Keratinocyte (primary cell): Measurements from ENCODE around the gene SLAIN2. TPM values are rescaled to one million over a fixed set of nuclear protein-coding genes. Genes with fewer than 3 reads are reported as not detected.
A peak's percentile ranks its signal among the peaks of the same experiment; 100 is the strongest.
"Not testable (repeated sequence)": the region's sequence is repeated elsewhere in the genome, so short reads cannot be mapped to it uniquely, and the experiment has no call there.

Source experiments
- DNase-seq: peaks from one replicate; pipeline ENCODE4 v3.0.0-alpha.2; 2011; ENCODE audit warnings: low read depth, missing footprints, low spot score
- FAIRE-seq: peaks from 2 replicates; lab custom pipeline; 2011; peaks lifted over from hg19 to GRCh38; lab: Jason Lieb, UNC
- H2AFZ ChIP-seq: 2 replicates; pipeline ENCODE4 v1.6.0; 2012; ENCODE audit warnings: low read length, control low read depth, inconsistent platforms; ENCODE audit not compliant: control insufficient read depth
- H3K27ac ChIP-seq: 2 replicates; pipeline ENCODE4 v1.5.1; 2011; ENCODE audit warnings: low read length; ENCODE audit not compliant: control insufficient read depth, insufficient read depth
- H3K27me3 ChIP-seq: 3 replicates; pipeline ENCODE4 v1.6.0; 2011; ENCODE audit warnings: low read length; ENCODE audit not compliant: control insufficient read depth, insufficient read depth; ENCODE audit errors: extremely low read depth
- H3K36me3 ChIP-seq, 2 experiments: 2 replicates in 1 of 2; 3 replicates in 1 of 2; pipeline ENCODE4 v1.5.1; 2011; ENCODE audit warnings: low read length in 2 of 2, mild to moderate bottlenecking in 1 of 2; ENCODE audit not compliant: control insufficient read depth in 2 of 2, insufficient read depth in 2 of 2; ENCODE audit errors: extremely low read depth in 1 of 2
- H3K4me1 ChIP-seq: 3 replicates; pipeline ENCODE4 v1.5.1; 2011; ENCODE audit warnings: low read length; ENCODE audit not compliant: control insufficient read depth, insufficient read depth; ENCODE audit errors: extremely low read depth
- H3K4me2 ChIP-seq: 3 replicates; pipeline ENCODE4 v1.6.0; 2011; ENCODE audit warnings: low read depth, low read length; ENCODE audit not compliant: control insufficient read depth, insufficient read depth; ENCODE audit errors: extremely low read depth
- H3K4me3 ChIP-seq, 3 experiments: fragments of 200-600 bp in 1 of 3; sonication (generic) in 1 of 3; 2 replicates in 2 of 3; 3 replicates in 1 of 3; pipeline ENCODE4 v1.5.1; 2011 to 2016; ENCODE audit warnings: low read length in 3 of 3, mild to moderate bottlenecking in 3 of 3, control low read depth in 2 of 3, inconsistent platforms in 1 of 3, low read depth in 1 of 3, mixed read lengths in 1 of 3, mixed run types in 1 of 3, moderate library complexity in 1 of 3; ENCODE audit not compliant: control insufficient read depth in 2 of 3, insufficient read depth in 2 of 3; ENCODE audit errors: extremely low read depth in 1 of 3
- H3K79me2 ChIP-seq: 2 replicates; pipeline ENCODE4 v1.6.0; 2012; ENCODE audit warnings: low read length; ENCODE audit not compliant: control insufficient read depth, insufficient read depth
- H3K9ac ChIP-seq: 3 replicates; pipeline ENCODE4 v1.6.0; 2011; ENCODE audit warnings: low read length; ENCODE audit not compliant: control insufficient read depth, insufficient read depth; ENCODE audit errors: extremely low read depth
- H3K9me1 ChIP-seq: 3 replicates; pipeline ENCODE4 v1.6.0; 2011; ENCODE audit warnings: low read length; ENCODE audit not compliant: control insufficient read depth, insufficient read depth; ENCODE audit errors: extremely low read depth
- H3K9me3 ChIP-seq: 2 replicates; pipeline ENCODE4 v1.5.1; 2012; ENCODE audit warnings: low read depth, low read length; ENCODE audit not compliant: control insufficient read depth
- H4K20me1 ChIP-seq: 3 replicates; pipeline ENCODE4 v1.6.0; 2011; ENCODE audit warnings: low read length; ENCODE audit not compliant: control insufficient read depth, insufficient read depth; ENCODE audit errors: extremely low read depth
- EZH2 ChIP-seq: IDR thresholded peaks from one replicate; pipeline ENCODE4 v1.6.1; 2012; ENCODE audit warnings: inconsistent platforms, mild to moderate bottlenecking, low read length, moderate library complexity
- dilution Hi-C: fragments of 300-500 bp; cut with MboI; formaldehyde crosslinking; loops from one replicate; pipeline ENCODE4 v1.7.0; 2020; ENCODE audit warnings: low sequenced_read_pairs; ENCODE audit not compliant: extremely low pct_ligation_motif_present
- polyA minus RNA-seq, 3 experiments: library from RNA; depleted of rRNA, polyadenylated mRNA; stranded (reverse); fragments of >200 nt; gene quantifications; 1 replicate in 1 of 3; 2 replicates in 1 of 3; 3 replicates in 1 of 3; pipeline ENCODE4 v1.2.3, GENCODE V29; 2011
- polyA plus RNA-seq, 5 experiments: library from polyadenylated mRNA; depleted of rRNA in 3 of 5; stranded (reverse) in 3 of 5; stranded (forward) in 1 of 5; unstranded in 1 of 5; fragments of >200 nt; gene quantifications; 1 replicate in 1 of 5; 2 replicates in 3 of 5; 3 replicates in 1 of 5; pipeline versions ENCODE4 v1.2.1 to v1.2.3, GENCODE V29; 2011 to 2012; ENCODE audit warnings: missing spikeins in 2 of 5, low read depth in 1 of 5, low replicate concordance in 1 of 5
- TF ChIP-seq, protein P1 (sequence below), 3 experiments: IDR thresholded peaks in 1 of 3; conservative IDR thresholded peaks in 1 of 3; optimal IDR thresholded peaks in 1 of 3; 2 replicates in 2 of 3; 3 replicates in 1 of 3; pipeline versions ENCODE3 to v1.5.1; 2011; ENCODE audit warnings: low read length in 3 of 3, mild to moderate bottlenecking in 3 of 3, moderate library complexity in 2 of 3, control low read depth in 1 of 3, inconsistent platforms in 1 of 3; ENCODE audit not compliant: insufficient read depth in 2 of 3; ENCODE audit errors: extremely low read depth in 1 of 3

The SLAIN2 gene
- polyA plus RNA-seq (57.0 to 72.4 TPM (median 69.1 TPM) in 3 replicates), polyA minus RNA-seq (45.3 to 69.1 TPM (median 46.9 TPM) in 3 replicates)
- 165 TPM for polyA plus RNA-seq (2011; ENCODE audit: low read depth)
- polyA plus RNA-seq (2011; cell fraction: cytosol; rRNA removed): 66.9 and 127 TPM in 2 replicates
- polyA plus RNA-seq (2011; cell fraction: nucleus; rRNA removed): 86.3 and 92.6 TPM in 2 replicates
- polyA plus RNA-seq (2012; ENCODE audit: low replicate concordance): 61.0 and 120 TPM in 2 replicates
- 22.8 TPM for polyA minus RNA-seq (2011; cell fraction: cytosol; rRNA and poly(A)+ RNA removed)
- 28.4 and 62.3 TPM in 2 replicates for polyA minus RNA-seq (2011; cell fraction: nucleus; rRNA and poly(A)+ RNA removed)

DNA sequence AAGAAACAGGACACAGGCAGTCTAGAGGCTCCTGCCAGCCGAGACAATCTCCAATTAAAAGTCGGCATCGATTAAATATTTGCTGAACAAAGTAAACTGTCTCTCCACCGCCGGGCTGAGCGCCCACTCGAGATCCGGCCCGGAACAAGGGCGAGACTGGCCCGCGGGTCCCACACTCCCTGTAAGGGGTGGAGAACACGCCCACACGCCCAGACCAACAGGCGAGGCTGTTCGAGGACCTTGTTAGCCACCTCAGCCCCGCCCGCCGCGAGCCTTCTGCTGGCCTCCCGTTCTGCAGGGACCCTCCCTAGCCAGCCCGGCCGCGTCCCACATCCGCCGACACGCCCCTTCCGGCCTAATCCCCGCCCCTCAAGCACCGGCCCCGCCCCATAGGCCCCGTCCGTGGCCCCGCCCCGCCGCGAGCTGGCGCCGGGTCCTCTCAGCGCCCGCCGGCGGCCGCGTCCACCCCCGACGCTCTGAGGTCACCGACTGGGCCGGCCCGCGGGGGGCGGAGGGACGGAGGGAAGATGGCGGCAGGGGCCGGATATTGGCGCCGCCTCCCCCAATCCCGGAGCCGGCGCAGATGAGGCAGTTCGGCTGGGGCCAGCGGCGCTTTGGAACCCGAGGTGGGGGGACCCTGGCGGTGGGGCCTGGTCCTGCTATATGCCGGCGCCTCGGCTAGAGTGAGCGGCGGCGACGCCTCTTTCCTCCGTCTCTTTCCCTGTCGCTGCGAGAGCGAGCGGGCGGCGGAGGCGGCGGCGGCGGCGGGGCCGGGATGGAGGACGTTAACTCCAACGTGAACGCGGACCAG is at the start of gene SLAIN2:
Gene SLAIN2 (plus strand): TSS at position 565 of the 811 bp plus-strand sequence. CDS start 211 bp downstream, at position 776.
- H3K4me1 ChIP-seq: peaks cover 55% of the 10 kb centered on the region

DNA sequence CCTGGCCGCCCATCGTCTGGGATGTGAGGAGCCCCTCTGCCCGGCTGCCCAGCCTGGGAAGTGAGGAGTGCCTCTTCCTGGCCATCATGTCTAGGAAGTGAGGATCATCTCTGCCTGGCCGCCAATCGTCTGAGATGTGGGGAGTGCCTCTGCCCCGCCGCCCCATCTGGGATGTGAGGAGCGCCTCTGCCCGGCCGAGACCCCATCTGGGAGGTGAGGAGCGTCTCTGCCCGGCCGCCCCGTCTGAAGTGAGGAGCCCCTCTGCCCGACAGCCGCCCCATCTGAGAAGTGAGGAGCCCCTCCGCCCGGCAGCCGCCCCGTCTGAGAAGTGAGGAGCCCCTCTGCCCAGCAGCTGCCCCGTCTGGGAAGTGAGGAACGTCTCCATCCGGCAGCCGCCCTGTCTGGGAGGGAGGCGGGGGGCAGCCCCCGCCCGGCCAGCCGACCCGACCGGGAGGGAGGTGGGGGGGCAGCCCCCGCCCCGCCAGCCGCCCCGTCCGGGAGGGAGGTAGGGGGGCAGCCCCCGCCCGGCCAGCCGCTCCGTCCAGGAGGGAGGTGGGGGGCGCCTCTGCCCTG is 49.0 kb upstream of the SLAIN2 start:
- H3K9me1 ChIP-seq, H4K20me1 ChIP-seq, H2AFZ ChIP-seq, H3K36me3 ChIP-seq, H3K27me3 ChIP-seq, H3K4me2 ChIP-seq, DNase-seq, H3K4me3 ChIP-seq, FAIRE-seq, H3K79me2 ChIP-seq, H3K9me3 ChIP-seq, H3K9ac ChIP-seq, H3K27ac ChIP-seq, dilution Hi-C loops, H3K4me1 ChIP-seq: not testable (repeated sequence)

More for the DNA sequence above, at the start of gene SLAIN2:
- peak within 1 kb of the TSS; percentile 84 for H3K9ac ChIP-seq
- peak within 1 kb of the TSS; percentile 95 for H3K4me2 ChIP-seq
- H3K36me3 ChIP-seq: no peaks in the 10 kb centered on the region
- H3K9me3 ChIP-seq: no peaks in the 10 kb centered on the region
- no peaks in the 10 kb centered on the region for H3K27me3 ChIP-seq
- FAIRE-seq (no peak), DNase-seq (no peak)
- peak within 1 kb of the TSS; percentile 93 for H3K27ac ChIP-seq
- peak within 1 kb of the TSS; percentile 74 to 90 (median 88) for H3K4me3 ChIP-seq
- no peak for TF ChIP-seq EZH2
- TF ChIP-seq, protein P1, sequence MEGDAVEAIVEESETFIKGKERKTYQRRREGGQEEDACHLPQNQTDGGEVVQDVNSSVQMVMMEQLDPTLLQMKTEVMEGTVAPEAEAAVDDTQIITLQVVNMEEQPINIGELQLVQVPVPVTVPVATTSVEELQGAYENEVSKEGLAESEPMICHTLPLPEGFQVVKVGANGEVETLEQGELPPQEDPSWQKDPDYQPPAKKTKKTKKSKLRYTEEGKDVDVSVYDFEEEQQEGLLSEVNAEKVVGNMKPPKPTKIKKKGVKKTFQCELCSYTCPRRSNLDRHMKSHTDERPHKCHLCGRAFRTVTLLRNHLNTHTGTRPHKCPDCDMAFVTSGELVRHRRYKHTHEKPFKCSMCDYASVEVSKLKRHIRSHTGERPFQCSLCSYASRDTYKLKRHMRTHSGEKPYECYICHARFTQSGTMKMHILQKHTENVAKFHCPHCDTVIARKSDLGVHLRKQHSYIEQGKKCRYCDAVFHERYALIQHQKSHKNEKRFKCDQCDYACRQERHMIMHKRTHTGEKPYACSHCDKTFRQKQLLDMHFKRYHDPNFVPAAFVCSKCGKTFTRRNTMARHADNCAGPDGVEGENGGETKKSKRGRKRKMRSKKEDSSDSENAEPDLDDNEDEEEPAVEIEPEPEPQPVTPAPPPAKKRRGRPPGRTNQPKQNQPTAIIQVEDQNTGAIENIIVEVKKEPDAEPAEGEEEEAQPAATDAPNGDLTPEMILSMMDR (optimal IDR thresholded peaks at IDR 0.05 in 1 of 3, IDR thresholded peaks at IDR 0.05 in 1 of 3, conservative IDR thresholded peaks at IDR 0.05 in 1 of 3; ENCODE audit: extremely low read depth in 1 of 3, insufficient read depth in 2 of 3, low read length in 3 of 3): peak in 1 of 3 experiments; percentile 44
- H2AFZ ChIP-seq: peak within 1 kb of the TSS; percentile 81
- H3K79me2 ChIP-seq: peaks cover 46% of the 10 kb centered on the region
- no peaks in the 10 kb centered on the region for H3K9me1 ChIP-seq
- H4K20me1 ChIP-seq: no peaks in the 10 kb centered on the region
- dilution Hi-C loops: no loop called here
